Fibroblast of lung (primary cell): Measurements from ENCODE around the gene CENPK. TPM values are rescaled to one million over a fixed set of nuclear protein-coding genes. Genes with fewer than 3 reads are reported as not detected.
A peak's percentile ranks its signal among the peaks of the same experiment; 100 is the strongest.

Experiments
- DNase-seq, 2 donors: peaks; one replicate each; pipeline versions ENCODE4 v3.0.0 to v3.0.0-alpha.2; 2010; ENCODE audit warnings: low read depth in 2 of 2
- H2AFZ ChIP-seq: 2 replicates; pipeline ENCODE4 v1.5.1; 2012; ENCODE audit warnings: low read length, control low read depth, inconsistent platforms
- H3K27ac ChIP-seq: 2 replicates; pipeline ENCODE4 v1.5.1; 2011; ENCODE audit warnings: low read length, control low read depth; ENCODE audit not compliant: insufficient read depth
- H3K27me3 ChIP-seq: 2 replicates; pipeline ENCODE4 v1.5.1; 2011; ENCODE audit warnings: mild to moderate bottlenecking, low read length; ENCODE audit not compliant: control insufficient read depth, insufficient read depth
- H3K36me3 ChIP-seq: 2 replicates; pipeline ENCODE4 v1.5.1; 2011; ENCODE audit warnings: low read length; ENCODE audit not compliant: control insufficient read depth, insufficient read depth
- H3K4me1 ChIP-seq: 2 replicates; pipeline ENCODE4 v1.5.1; 2011; ENCODE audit warnings: low read length; ENCODE audit not compliant: control insufficient read depth, insufficient read depth; ENCODE audit errors: extremely low read depth
- H3K4me2 ChIP-seq: 2 replicates; pipeline ENCODE4 v1.5.1; 2011; ENCODE audit warnings: low read length, control low read depth; ENCODE audit not compliant: insufficient read depth; ENCODE audit errors: extremely low read depth
- H3K4me3 ChIP-seq, 4 experiments: fragments of 200-600 bp in 1 of 4; sonication (generic) in 1 of 4; replicated peaks in 1 of 4; 2 replicates each; pipeline ENCODE4 v1.5.1; 2011 to 2016; ENCODE audit warnings: low read length in 4 of 4, low read depth in 3 of 4, mild to moderate bottlenecking in 3 of 4, control low read depth in 2 of 4, inconsistent platforms in 1 of 4, mixed read lengths in 1 of 4; ENCODE audit not compliant: insufficient read depth in 1 of 4; ENCODE audit errors: control extremely low read depth in 1 of 4
- H3K79me2 ChIP-seq: 2 replicates; pipeline ENCODE4 v1.5.1; 2012; ENCODE audit warnings: mild to moderate bottlenecking, low read length, inconsistent platforms; ENCODE audit not compliant: control insufficient read depth, insufficient read depth
- H3K9ac ChIP-seq: 2 replicates; pipeline ENCODE4 v1.5.1; 2011; ENCODE audit warnings: mild to moderate bottlenecking, low read length, control low read depth; ENCODE audit not compliant: insufficient read depth
- H3K9me3 ChIP-seq: 2 replicates; pipeline ENCODE4 v1.5.1; 2012; ENCODE audit warnings: low read depth, low read length; ENCODE audit not compliant: control insufficient read depth, insufficient read depth
- H4K20me1 ChIP-seq: 2 replicates; pipeline ENCODE4 v1.5.1; 2011; ENCODE audit warnings: low read length; ENCODE audit not compliant: control insufficient read depth, insufficient read depth; ENCODE audit errors: extremely low read depth
- CTCF ChIP-seq, 2 donors: IDR thresholded peaks in 1 of 2; conservative IDR thresholded peaks in 1 of 2; 1 replicate in 1 of 2; 2 replicates in 1 of 2; pipeline ENCODE4 v1.5.1; 2011 to 2012; ENCODE audit warnings: low read length in 2 of 2, control low read depth in 1 of 2, inconsistent platforms in 1 of 2, low read depth in 1 of 2, mild to moderate bottlenecking in 1 of 2
- EZH2 ChIP-seq: IDR thresholded peaks from 2 replicates; pipeline ENCODE4 v1.5.1; 2012; ENCODE audit warnings: low read length, control low read depth, mild to moderate bottlenecking; ENCODE audit errors: missing control alignments
- polyA plus RNA-seq, 2 donors: library from polyadenylated mRNA; depleted of rRNA in 1 of 2; stranded (reverse) in 1 of 2; unstranded in 1 of 2; fragments of >200 nt; gene quantifications; 2 replicates each; pipeline ENCODE4 v1.2.1, GENCODE V29; 2011 to 2012; ENCODE audit warnings: missing spikeins in 1 of 2
- total RNA-seq: library from RNA; depleted of rRNA; stranded (reverse); fragments of >200 nt; gene quantifications from 2 replicates; pipeline ENCODE4 v1.2.1, GENCODE V29; 2014

The CENPK gene
- total and polyA plus RNA-seq, 2 donors (not counting 1 experiment from before 2014, with no cell fraction given) = 7.1 to 11.2 TPM

- Histone ChIP-seq H3K4me3 (no peak overlapping the region), H3K4me2 (no peak overlapping the region), H3K79me2 (no peaks in the 10 kb centered on the region), H3K9ac (no peak overlapping the region), H4K20me1 (no peaks in the 10 kb centered on the region), H3K4me1 (no peaks in the 10 kb centered on the region), H3K36me3 (no peaks in the 10 kb centered on the region), H3K9me3 (no peaks in the 10 kb centered on the region), H2AFZ (no peak overlapping the region), H3K27ac (no peak overlapping the region), H3K27me3 (no peaks in the 10 kb centered on the region)
- peak; percentile 25 to 29 for DNase-seq
- no peak for TF ChIP-seq EZH2
- no peak for TF ChIP-seq CTCF (conservative IDR thresholded peaks at IDR 0.05 in 1 of 2, IDR thresholded peaks at IDR 0.05 in 1 of 2; ENCODE audit: low read depth in 1 of 2, low read length in 2 of 2)
Observed at GRCh38 chr5:65512170-65512937, 50.6 kb downstream of the CENPK start.

- Histone ChIP-seq H3K9me3 (no peaks in the 10 kb centered on the region), H3K4me3 (no peak overlapping the region), H3K27ac (no peak overlapping the region), H3K4me1 (peaks cover 2% of the 10 kb centered on the region), H3K4me2 (no peak overlapping the region), H4K20me1 (no peaks in the 10 kb centered on the region), H3K36me3 (no peaks in the 10 kb centered on the region), H3K27me3 (no peaks in the 10 kb centered on the region), H2AFZ (no peak overlapping the region), H3K9ac (no peak overlapping the region), H3K79me2 (no peaks in the 10 kb centered on the region)
- TF ChIP-seq EZH2 (no peak), CTCF (conservative IDR thresholded peaks at IDR 0.05 in 1 of 2, IDR thresholded peaks at IDR 0.05 in 1 of 2; ENCODE audit: low read depth in 1 of 2, low read length in 2 of 2) (no peak)
- DNase-seq = peak in 1 of 2 donors; percentile 17
Observed at GRCh38 chr5:65508978-65509377, 54.0 kb downstream of the CENPK start.

- no peak for TF ChIP-seq CTCF (conservative IDR thresholded peaks at IDR 0.05 in 1 of 2, IDR thresholded peaks at IDR 0.05 in 1 of 2; ENCODE audit: low read depth in 1 of 2, low read length in 2 of 2)
- TF ChIP-seq EZH2 = no peak
- Histone ChIP-seq H3K9ac (no peak overlapping the region), H3K4me2 (peak overlapping the region; percentile 15), H3K79me2 (no peaks in the 10 kb centered on the region), H4K20me1 (no peaks in the 10 kb centered on the region), H2AFZ (no peak overlapping the region), H3K27ac (no peak overlapping the region), H3K27me3 (no peaks in the 10 kb centered on the region), H3K9me3 (no peaks in the 10 kb centered on the region), H3K36me3 (no peaks in the 10 kb centered on the region), H3K4me1 (peaks cover 2% of the 10 kb centered on the region), H3K4me3 (no peak overlapping the region)
- DNase-seq = peak; percentile 57 to 81
Observed at GRCh38 chr5:65506961-65507360, 56.0 kb downstream of the CENPK start.
